ENCODE measurements around the gene SIRPA.

DNA sequence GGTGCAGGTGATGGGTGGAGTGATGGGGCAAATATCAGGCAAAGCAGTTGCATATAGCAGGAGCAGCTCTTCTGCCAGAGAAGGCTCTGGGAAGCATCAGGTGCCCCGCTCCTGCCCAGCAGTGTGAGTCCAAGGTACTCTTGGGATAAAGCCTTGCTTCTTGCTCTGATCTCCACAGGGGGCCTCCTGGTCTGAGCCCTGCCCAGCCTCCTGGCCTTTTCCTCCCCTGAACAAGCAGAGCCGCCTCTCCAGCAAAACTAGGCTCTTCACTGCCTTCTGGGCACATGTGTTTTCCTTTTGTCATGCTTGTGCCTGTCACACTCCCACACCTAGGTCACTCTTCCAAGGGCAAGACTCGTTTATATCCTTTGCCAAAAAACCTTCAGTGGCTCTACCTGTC, 34.3 kb downstream of the SIRPA start:
- TF ChIP-seq EZH2 (IDR thresholded peaks at IDR 0.05; ENCODE audit: insufficient read depth, poor library complexity, severe bottlenecking) = no peak
- no peak for TF ChIP-seq EZH2phosphoT487 (IDR thresholded peaks at IDR 0.05; ENCODE audit: insufficient read depth, low read depth)

Data from GM23248 (cell line).